ENCODE data around the gene RAB11A. TPM values are rescaled to one million over a fixed set of nuclear protein-coding genes. Genes with fewer than 3 reads are reported as not detected.

Gene RAB11A
- total RNA-seq, 4 donors from 2014 or later, result 246 to 604 (median 518) TPM

- no peaks in the 10 kb centered on the region for H3K27me3 ChIP-seq
- no peak overlapping the region for H3K27ac ChIP-seq
- no peaks in the 10 kb centered on the region for H3K36me3 ChIP-seq
- TF ChIP-seq POLR2A (IDR thresholded peaks at IDR 0.05), result no peak
- TF ChIP-seq, protein P1, sequence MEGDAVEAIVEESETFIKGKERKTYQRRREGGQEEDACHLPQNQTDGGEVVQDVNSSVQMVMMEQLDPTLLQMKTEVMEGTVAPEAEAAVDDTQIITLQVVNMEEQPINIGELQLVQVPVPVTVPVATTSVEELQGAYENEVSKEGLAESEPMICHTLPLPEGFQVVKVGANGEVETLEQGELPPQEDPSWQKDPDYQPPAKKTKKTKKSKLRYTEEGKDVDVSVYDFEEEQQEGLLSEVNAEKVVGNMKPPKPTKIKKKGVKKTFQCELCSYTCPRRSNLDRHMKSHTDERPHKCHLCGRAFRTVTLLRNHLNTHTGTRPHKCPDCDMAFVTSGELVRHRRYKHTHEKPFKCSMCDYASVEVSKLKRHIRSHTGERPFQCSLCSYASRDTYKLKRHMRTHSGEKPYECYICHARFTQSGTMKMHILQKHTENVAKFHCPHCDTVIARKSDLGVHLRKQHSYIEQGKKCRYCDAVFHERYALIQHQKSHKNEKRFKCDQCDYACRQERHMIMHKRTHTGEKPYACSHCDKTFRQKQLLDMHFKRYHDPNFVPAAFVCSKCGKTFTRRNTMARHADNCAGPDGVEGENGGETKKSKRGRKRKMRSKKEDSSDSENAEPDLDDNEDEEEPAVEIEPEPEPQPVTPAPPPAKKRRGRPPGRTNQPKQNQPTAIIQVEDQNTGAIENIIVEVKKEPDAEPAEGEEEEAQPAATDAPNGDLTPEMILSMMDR (IDR thresholded peaks at IDR 0.05), result no peak
- H3K4me1 ChIP-seq, result no peaks in the 10 kb centered on the region
- no peaks in the 10 kb centered on the region for H3K9me3 ChIP-seq
- intact Hi-C loops (cut with DNase I), result no loop called here
- no peak overlapping the region for H3K4me3 ChIP-seq
- DNase-seq, result no peak
- 64 to 67% methylated on average over 3 to 6 of the region's 6 CpGs for WGBS, 2 donors
These were observed 60.8 kb downstream of the RAB11A start for GRCh38 chr15:65930134-65930533.

DNA sequence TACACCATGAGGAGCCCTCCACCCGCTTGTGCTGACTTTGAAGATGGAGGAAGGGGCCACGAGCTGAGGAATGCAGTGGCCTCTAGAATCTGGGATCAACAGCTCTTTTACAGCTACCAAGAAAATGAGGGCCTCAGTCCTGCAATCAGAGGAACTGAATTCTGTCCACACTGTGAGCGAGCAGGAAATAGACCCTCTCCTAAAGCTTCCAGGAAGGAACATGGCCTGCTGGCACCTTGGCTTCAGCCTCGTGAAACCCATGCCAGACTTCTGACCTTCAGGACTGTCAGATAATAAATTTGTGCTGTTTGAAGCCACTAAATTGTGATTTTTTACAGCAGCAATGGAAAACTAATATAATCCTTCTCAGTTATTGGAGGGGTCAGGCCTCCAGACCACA, 61.9 kb downstream of the RAB11A start:
- DNase-seq, result no peak
- intact Hi-C loops (cut with DNase I), result no loop called here
- Histone ChIP-seq H3K4me1 (no peaks in the 10 kb centered on the region), H3K9me3 (no peaks in the 10 kb centered on the region), H3K36me3 (no peaks in the 10 kb centered on the region), H3K27me3 (no peaks in the 10 kb centered on the region), H3K4me3 (no peak overlapping the region), H3K27ac (no peak overlapping the region)
- WGBS, 2 donors, result 83 to 92% methylated on average over 2 to 4 of the region's 4 CpGs
- TF ChIP-seq POLR2A (IDR thresholded peaks at IDR 0.05), result no peak
- TF ChIP-seq, protein P1 (IDR thresholded peaks at IDR 0.05), result no peak

GRCh38 chr15:65935391-65935790, 66.1 kb downstream of the RAB11A start:
- H3K27ac ChIP-seq, result no peak overlapping the region
- H3K27me3 ChIP-seq, result no peaks in the 10 kb centered on the region
- 47 to 64% methylated on average over 2 of the region's 2 CpGs for WGBS, 2 donors
- H3K4me3 ChIP-seq, result no peak overlapping the region
- intact Hi-C loops (cut with DNase I), result no loop called here
- H3K9me3 ChIP-seq, result no peaks in the 10 kb centered on the region
- H3K4me1 ChIP-seq, result no peaks in the 10 kb centered on the region
- no peak for DNase-seq
- no peaks in the 10 kb centered on the region for H3K36me3 ChIP-seq
- TF ChIP-seq, protein P1 (IDR thresholded peaks at IDR 0.05), result no peak
- TF ChIP-seq POLR2A (IDR thresholded peaks at IDR 0.05), result no peak

- TF ChIP-seq, protein P1 (IDR thresholded peaks at IDR 0.05), result no peak
- TF ChIP-seq POLR2A (IDR thresholded peaks at IDR 0.05), result no peak
- 43 to 57% methylated on average over 1 of the region's 1 CpG for WGBS, 2 donors
- Histone ChIP-seq H3K27me3 (no peaks in the 10 kb centered on the region), H3K27ac (no peak overlapping the region), H3K9me3 (no peaks in the 10 kb centered on the region), H3K4me3 (no peak overlapping the region), H3K36me3 (no peaks in the 10 kb centered on the region), H3K4me1 (no peaks in the 10 kb centered on the region)
- DNase-seq, result no peak
- intact Hi-C loops (cut with DNase I), result no loop called here
These were observed 67.0 kb downstream of the RAB11A start for GRCh38 chr15:65936282-65936681.

DNA sequence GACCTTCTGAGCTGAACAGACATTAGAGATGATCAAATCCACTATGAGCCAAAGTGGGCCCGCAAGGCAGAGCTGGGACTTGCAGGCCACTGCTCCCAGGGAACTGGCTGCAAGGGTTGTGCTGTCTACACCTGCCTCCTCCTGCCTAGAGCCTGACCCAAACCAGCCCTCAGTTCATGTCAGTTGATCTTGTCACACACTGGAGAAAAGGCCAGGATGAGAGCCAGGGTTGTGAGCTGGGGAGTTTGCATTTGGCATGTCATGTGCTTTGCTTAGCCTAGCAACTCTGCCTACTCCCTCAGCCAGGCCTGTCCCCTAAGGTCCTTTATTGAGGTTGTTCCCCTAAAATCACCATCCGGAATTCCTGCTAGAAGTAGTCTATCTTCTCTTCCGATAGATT, 67.8 kb downstream of the RAB11A start:
- H3K9me3 ChIP-seq, result no peaks in the 10 kb centered on the region
- H3K27me3 ChIP-seq, result no peaks in the 10 kb centered on the region
- intact Hi-C loops (cut with DNase I), result no loop called here
- no peak overlapping the region for H3K4me3 ChIP-seq
- 89 to 95% methylated on average over 2 to 3 of the region's 3 CpGs for WGBS, 2 donors
- H3K4me1 ChIP-seq, result no peaks in the 10 kb centered on the region
- TF ChIP-seq, protein P1 (IDR thresholded peaks at IDR 0.05), result no peak
- no peak for TF ChIP-seq POLR2A (IDR thresholded peaks at IDR 0.05)
- no peaks in the 10 kb centered on the region for H3K36me3 ChIP-seq
- H3K27ac ChIP-seq, result no peak overlapping the region
- no peak for DNase-seq
